ENCODE results near the gene CARHSP1.

GRCh38 chr16:8861563-8862308 lies 7.1 kb downstream of the CARHSP1 start:
- TF ChIP-seq RCOR1 (IDR thresholded peaks at IDR 0.05; ENCODE audit: insufficient replicate concordance, low read length) = no peak
- TF ChIP-seq POLR2A (IDR thresholded peaks at IDR 0.05; ENCODE audit: low read depth, low read length) = no peak
- TF ChIP-seq CTCF (conservative IDR thresholded peaks at IDR 0.05; ENCODE audit: low read depth, low read length) = no peak
